ENCODE measurements around the gene MLF1.

DNA sequence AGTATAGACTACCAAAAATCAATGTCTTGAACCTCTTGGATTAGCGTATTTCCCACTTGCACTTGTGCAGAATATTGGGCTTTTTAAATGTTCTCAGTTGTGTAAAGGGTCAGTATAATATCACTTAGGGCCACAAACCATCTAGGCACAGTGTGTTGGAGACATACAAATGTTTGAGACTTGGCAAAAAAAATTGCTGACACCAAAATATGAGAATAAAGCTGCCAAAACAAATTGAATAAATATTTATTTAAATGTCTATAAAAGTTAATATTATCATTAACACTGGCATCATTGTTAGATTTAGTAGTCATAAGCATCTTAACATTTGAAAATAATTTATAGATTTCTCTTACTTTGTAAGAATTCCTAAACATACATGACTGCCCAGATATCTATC, 30.9 kb upstream of the MLF1 start:
- TF ChIP-seq, protein P1, sequence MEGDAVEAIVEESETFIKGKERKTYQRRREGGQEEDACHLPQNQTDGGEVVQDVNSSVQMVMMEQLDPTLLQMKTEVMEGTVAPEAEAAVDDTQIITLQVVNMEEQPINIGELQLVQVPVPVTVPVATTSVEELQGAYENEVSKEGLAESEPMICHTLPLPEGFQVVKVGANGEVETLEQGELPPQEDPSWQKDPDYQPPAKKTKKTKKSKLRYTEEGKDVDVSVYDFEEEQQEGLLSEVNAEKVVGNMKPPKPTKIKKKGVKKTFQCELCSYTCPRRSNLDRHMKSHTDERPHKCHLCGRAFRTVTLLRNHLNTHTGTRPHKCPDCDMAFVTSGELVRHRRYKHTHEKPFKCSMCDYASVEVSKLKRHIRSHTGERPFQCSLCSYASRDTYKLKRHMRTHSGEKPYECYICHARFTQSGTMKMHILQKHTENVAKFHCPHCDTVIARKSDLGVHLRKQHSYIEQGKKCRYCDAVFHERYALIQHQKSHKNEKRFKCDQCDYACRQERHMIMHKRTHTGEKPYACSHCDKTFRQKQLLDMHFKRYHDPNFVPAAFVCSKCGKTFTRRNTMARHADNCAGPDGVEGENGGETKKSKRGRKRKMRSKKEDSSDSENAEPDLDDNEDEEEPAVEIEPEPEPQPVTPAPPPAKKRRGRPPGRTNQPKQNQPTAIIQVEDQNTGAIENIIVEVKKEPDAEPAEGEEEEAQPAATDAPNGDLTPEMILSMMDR (IDR thresholded peaks at IDR 0.05), result no peak
- TF ChIP-seq POLR2A (IDR thresholded peaks at IDR 0.05), result no peak
